ENCODE results near the gene RAB27B.

- no peak for TF ChIP-seq CTCF (tag by site-specific recombination; IDR thresholded peaks at IDR 0.05)
- TF ChIP-seq ZNF202 (tag by site-specific recombination; IDR thresholded peaks at IDR 0.05; ENCODE audit: borderline replicate concordance), result no peak
- no peak for TF ChIP-seq ZNF664 (tag by site-specific recombination; IDR thresholded peaks at IDR 0.05)
- TF ChIP-seq KLF10 (tag by site-specific recombination; IDR thresholded peaks at IDR 0.05), result no peak
- no peak for TF ChIP-seq ZBTB26 (tag by site-specific recombination; optimal IDR thresholded peaks at IDR 0.05)
- no peak for TF ChIP-seq ZNF449 (tag by site-specific recombination; IDR thresholded peaks at IDR 0.05)
- TF ChIP-seq PRDM2 (tag by site-specific recombination; IDR thresholded peaks at IDR 0.05; ENCODE audit: borderline replicate concordance), result no peak
- no peak for TF ChIP-seq ZNF398 (tag by site-specific recombination; IDR thresholded peaks at IDR 0.05)
- no peak for TF ChIP-seq SP2 (tag by site-specific recombination; IDR thresholded peaks at IDR 0.05)
- no peak for TF ChIP-seq KLF9 (tag by site-specific recombination; IDR thresholded peaks at IDR 0.05; ENCODE audit: low read depth)
Measured at GRCh38 chr18:54900290-54900689, 72.0 kb downstream of the RAB27B start.

Data from HEK293 (cell line).